ENCODE data around the gene MMP19.
"Not testable (repeated sequence)": the region's sequence is repeated elsewhere in the genome, so short reads cannot be mapped to it uniquely, and the experiment has no call there.

The MMP19 gene

GRCh38 chr12:55850401-55850800 lies 7.7 kb upstream of the MMP19 start:
- no peak for TF ChIP-seq ZNF274 (IDR thresholded peaks at IDR 0.05; ENCODE audit: low read depth, low read length)
- no peak overlapping the region for H3K4me3 ChIP-seq (ENCODE audit: low read length)

DNA sequence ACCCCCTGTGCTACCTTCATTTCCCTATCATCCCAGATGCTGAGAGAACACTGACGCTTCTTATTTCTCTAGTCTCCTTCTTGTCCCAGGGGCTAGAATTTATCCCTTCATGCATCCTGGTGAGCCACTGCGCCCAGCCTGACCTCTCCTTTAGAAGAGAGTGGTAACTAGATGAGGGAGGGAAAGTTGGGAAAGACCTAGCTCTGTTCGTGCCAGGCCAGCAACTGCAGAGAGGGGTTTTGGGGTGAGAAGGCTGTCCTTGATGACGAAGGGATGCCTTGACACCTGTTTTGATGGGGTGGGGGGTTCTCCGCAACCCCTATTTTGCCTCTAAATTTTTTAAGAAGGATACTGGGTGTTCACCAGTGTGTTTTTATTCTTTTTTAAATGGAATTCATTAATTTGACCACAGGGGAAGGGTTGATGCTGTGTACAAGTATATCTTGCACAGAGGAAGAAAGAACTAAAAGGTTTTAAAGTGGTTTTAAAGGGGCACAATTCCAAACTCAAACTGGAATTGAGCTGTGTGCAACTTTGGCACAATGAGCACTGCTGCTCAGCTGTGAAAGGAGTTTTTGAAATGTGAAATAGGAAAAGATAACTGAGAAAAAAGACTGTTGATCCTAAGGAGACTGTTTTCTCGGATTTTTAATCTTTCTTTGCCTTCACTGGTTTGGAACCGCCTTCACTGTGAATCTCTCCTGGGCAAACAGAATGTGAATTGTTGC lies 7.0 kb upstream of the MMP19 start:
- TF ChIP-seq ZNF274 (IDR thresholded peaks at IDR 0.05; ENCODE audit: low read depth, low read length) = no peak
- no peak overlapping the region for H3K4me3 ChIP-seq (ENCODE audit: low read length)

- TF ChIP-seq ZNF274 (IDR thresholded peaks at IDR 0.05; ENCODE audit: low read depth, low read length) = no peak
- H3K4me3 ChIP-seq (ENCODE audit: low read length) = no peak overlapping the region
Measured at GRCh38 chr12:55847603-55848291, 5.0 kb upstream of the MMP19 start.

DNA sequence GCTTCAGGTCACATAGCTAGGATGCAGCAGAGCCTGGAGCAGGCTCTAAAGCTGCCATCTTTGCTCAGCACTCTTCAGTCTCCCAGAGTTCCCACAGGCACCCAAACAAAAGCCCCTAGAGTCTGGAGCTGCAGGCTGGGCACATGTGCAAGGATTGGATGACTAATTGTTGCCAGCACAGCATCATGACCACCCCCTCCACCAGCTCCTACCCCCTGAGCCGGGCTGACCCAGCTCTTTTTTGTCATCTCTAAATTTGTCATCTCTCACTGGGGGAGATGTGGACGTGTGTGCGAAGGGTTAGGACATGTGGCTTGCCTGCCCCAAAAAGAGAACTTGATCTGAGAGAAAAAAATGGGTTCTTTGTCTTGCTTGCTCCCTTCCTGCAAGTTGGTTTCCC lies 4.3 kb upstream of the MMP19 start:
- no peak overlapping the region for H3K4me3 ChIP-seq (ENCODE audit: low read length)
- no peak for TF ChIP-seq ZNF274 (IDR thresholded peaks at IDR 0.05; ENCODE audit: low read depth, low read length)

GRCh38 chr12:55845785-55846496 lies 3.2 kb upstream of the MMP19 start:
- TF ChIP-seq ZNF274 (IDR thresholded peaks at IDR 0.05; ENCODE audit: low read depth, low read length) = no peak
- no peak overlapping the region for H3K4me3 ChIP-seq (ENCODE audit: low read length)

DNA sequence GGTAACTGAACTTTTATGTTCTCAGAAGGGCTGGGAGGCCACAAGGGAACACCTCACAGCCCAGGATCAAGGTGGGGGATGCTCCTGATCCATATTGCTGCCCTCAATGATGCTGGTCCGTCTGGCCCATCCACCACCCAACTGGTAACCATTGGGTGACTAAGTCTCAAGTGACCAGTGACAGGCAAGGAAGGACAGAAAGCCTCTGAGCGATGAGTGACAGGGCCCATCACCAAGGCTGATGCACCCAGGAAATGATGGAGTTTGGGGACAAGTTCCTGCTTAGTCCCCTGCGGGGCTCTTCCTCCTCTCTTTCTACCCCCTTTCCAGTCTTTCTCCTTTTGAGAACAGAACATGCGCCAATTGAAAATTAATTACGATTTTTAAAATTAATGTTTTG lies 2.6 kb upstream of the MMP19 start:
- TF ChIP-seq ZNF274 (IDR thresholded peaks at IDR 0.05; ENCODE audit: low read depth, low read length) = no peak
- no peak overlapping the region for H3K4me3 ChIP-seq (ENCODE audit: low read length)

- no peak for TF ChIP-seq ZNF274 (IDR thresholded peaks at IDR 0.05; ENCODE audit: low read depth, low read length)
- H3K4me3 ChIP-seq (ENCODE audit: low read length) = no peak overlapping the region
Measured at GRCh38 chr12:55844961-55845360, 2.2 kb upstream of the MMP19 start.

DNA sequence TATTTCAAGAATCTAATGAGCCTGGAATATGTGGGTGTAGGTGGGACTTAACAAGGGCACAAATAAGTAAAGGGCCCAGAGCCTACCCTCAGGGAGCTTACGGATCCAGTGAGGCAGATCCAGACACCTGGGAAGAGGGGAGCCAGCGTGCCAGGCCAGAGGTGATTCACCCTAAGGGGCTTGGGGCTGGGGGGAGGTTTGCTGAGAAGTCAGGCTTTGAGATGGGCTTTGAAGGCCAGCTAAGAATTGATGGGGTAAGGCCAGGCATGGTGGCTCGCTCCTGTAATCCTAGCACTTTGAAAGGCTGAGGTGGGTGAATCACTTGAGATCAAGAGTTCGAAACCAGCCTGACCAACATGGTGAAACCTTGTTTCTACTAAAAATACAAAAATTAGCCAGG lies 695 bp upstream of the MMP19 start:
- H3K4me3 ChIP-seq (ENCODE audit: low read length) = no peak overlapping the region
- no peak for TF ChIP-seq ZNF274 (IDR thresholded peaks at IDR 0.05; ENCODE audit: low read depth, low read length)

GRCh38 chr12:55840581-55841351 lies 2.0 kb downstream of the MMP19 start:
- no peak overlapping the region for H3K4me3 ChIP-seq (ENCODE audit: low read length)
- TF ChIP-seq ZNF274 (IDR thresholded peaks at IDR 0.05; ENCODE audit: low read depth, low read length) = no peak

DNA sequence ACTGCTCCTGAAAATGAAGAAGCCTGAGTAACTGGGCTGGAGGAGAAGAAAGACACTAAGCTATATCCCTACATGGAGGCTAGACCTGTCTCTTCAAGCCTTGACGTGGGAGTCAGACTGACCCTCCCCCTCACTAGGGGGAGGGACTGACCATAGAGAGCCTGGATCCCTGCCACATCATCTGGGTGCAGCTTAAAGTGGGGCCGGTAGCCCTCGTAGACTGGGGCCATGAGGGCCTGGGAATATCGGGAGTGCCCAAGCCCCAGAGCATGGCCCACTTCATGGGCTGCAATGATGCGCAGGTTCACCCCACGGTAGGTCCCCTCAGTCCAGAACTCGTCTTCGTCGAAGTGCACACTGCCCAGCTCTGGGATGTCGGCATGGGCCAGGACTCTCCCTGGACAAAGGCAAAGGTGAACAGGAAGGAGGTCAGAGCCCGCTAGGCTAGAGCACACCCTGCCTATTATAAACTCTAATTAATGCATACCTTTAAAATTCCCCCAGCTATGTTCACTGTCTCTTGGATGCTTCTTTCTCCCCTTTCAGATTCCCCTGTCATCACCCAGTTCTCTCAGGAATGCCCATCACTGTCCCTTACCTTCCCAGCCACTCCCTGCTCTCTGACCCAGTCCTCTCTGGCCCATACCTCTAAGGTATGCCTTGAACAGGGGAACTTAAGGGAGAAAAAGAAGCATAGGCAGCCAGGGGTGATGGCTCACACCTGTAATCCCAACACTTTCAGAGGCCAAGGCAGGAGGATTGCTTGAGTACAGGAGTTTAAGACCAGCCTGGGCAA lies 3.2 kb downstream of the MMP19 start:
- H3K4me3 ChIP-seq (ENCODE audit: low read length) = no peak overlapping the region
- TF ChIP-seq ZNF274 (IDR thresholded peaks at IDR 0.05; ENCODE audit: low read depth, low read length) = no peak

DNA sequence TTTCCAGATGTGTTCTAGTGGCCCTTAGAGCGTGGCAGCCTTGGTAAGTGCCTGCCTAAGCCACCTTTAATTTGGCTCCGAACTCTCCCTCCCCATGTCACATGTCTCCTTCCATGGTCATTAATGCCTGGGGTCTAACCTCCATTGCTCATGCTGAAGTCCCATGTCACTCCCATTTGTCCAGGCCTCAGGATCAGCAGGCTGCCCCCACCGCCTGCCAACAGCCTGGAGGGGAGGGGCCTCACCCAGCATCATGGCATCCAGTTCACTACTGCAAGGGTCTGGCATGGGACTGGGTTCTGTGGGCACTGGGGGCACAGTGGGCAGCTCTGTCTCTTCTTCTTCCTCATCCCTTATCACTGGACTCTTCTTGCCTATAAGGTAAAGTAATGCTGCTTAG lies 4.4 kb downstream of the MMP19 start:
- TF ChIP-seq ZNF274 (IDR thresholded peaks at IDR 0.05; ENCODE audit: low read depth, low read length) = no peak

DNA sequence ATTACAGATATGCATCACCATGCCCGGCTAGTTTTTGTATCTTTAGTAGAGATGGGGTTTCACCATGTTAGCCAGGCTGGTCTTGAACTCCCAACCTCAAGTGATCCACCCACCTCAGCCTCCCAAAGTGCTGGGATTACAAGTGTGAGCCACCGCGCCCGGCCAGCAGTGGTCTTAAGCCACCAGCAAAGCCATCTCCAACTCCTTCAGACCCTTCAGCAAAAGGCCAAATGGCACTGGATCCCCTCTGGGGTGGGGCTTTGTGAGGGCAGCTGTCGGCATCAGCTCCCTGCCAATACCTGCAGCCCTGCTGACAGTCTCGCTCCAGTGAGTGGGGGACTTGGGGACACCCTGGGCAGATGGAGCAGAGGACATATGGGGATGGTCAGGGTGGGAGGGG lies 8.3 kb downstream of the MMP19 start:
- not testable (repeated sequence) for H3K4me3 ChIP-seq (ENCODE audit: low read length)

More for the DNA sequence above, 4.4 kb downstream of the MMP19 start:
- no peak overlapping the region for H3K4me3 ChIP-seq (ENCODE audit: low read length)

DNA sequence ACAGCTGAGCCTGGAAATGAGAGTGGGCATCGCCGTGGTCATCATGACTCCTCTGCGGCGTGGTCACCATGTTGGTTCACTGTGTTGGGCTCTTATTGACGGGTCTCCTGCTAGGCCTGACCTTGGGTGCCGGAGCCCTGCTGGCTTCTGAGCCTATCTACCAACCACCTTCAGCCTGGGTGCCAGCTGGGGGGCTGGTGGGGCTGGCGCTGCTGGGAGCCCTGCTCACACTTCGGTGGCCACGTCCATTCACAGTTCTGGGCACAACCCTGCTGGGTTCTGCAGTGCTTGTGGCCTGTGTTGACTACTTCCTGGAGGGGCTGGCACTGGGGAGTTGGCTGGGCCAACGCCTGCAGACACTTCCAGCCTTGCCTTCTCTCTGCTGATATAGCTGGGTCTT lies 9.7 kb downstream of the MMP19 start:
- H3K4me3 ChIP-seq (ENCODE audit: low read length) = no peak overlapping the region
- TF ChIP-seq ZNF274 (IDR thresholded peaks at IDR 0.05; ENCODE audit: low read depth, low read length) = no peak

DNA sequence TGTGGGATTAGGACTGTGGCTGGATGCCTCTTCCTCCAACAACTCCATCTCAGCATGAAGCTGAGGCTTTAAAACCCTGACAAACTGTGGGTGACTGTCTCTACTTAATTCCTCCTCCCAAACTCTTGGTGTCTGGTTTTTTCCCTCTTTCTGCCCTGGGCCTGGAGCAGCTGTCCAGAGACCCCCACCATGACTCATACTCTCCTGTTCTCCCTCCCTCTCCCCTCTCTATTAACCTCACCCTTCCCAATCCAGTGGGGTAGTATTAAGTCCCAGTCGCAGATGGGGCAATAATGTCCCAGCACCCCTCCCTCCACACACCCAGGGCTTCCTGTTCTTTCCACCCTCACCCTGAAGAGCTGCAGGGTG lies 11.3 kb downstream of the MMP19 start:
- H3K4me3 ChIP-seq (ENCODE audit: low read length) = no peak overlapping the region
- no peak for TF ChIP-seq ZNF274 (IDR thresholded peaks at IDR 0.05; ENCODE audit: low read depth, low read length)

Data from GM08714 (cell line).